T-helper 17 cell (primary cell): ENCODE measurements around the gene XYLT1. TPM values are rescaled to one million over a fixed set of nuclear protein-coding genes. Genes with fewer than 3 reads are reported as not detected.
A peak's percentile ranks its signal among the peaks of the same experiment; 100 is the strongest.

Experiments
- ATAC-seq: fragments of 150-1000 bp; cut with Tn5 transposase; 2 replicates; pipeline ENCODE4 v1.10.0; 2021; ENCODE audit warnings: mild to moderate bottlenecking, moderate library complexity
- DNase-seq, 3 donors: peaks; one replicate each; pipeline versions ENCODE4 v3.0.0 to v3.0.0-alpha.2; 2020 to 2021
- H3K9me3 ChIP-seq: one replicate; pipeline ENCODE4 v1.7.0; 2013; ENCODE audit warnings: low read length, mild to moderate bottlenecking; ENCODE audit not compliant: control insufficient read depth, poor library complexity, severe bottlenecking
- H3K27ac Mint-ChIP-seq: one replicate; pipeline ENCODE4 v1.8.0; 2022; ENCODE audit warnings: mild to moderate bottlenecking, moderate library complexity, mixed read lengths
- H3K27me3 Mint-ChIP-seq: one replicate; pipeline ENCODE4 v1.8.0; 2022; ENCODE audit warnings: mixed read lengths
- H3K36me3 Mint-ChIP-seq: one replicate; pipeline ENCODE4 v1.8.0; 2022; ENCODE audit warnings: low read depth, mixed read lengths
- H3K4me1 Mint-ChIP-seq: one replicate; pipeline ENCODE4 v1.8.0; 2022; ENCODE audit warnings: mild to moderate bottlenecking, mixed read lengths
- H3K4me3 Mint-ChIP-seq: one replicate; pipeline ENCODE4 v1.8.0; 2022; ENCODE audit warnings: mild to moderate bottlenecking, moderate library complexity, mixed read lengths
- total RNA-seq, 4 donors: library from RNA in 2 of 4; stranded (reverse) in 2 of 4; gene quantifications; one replicate each; pipeline ENCODE4 v1.2.3 and lab custom pipeline; 2022 to 2026

XYLT1 gene
- total RNA-seq, 2 donors from 2014 or later = 33.8 to 57.3 TPM

DNA sequence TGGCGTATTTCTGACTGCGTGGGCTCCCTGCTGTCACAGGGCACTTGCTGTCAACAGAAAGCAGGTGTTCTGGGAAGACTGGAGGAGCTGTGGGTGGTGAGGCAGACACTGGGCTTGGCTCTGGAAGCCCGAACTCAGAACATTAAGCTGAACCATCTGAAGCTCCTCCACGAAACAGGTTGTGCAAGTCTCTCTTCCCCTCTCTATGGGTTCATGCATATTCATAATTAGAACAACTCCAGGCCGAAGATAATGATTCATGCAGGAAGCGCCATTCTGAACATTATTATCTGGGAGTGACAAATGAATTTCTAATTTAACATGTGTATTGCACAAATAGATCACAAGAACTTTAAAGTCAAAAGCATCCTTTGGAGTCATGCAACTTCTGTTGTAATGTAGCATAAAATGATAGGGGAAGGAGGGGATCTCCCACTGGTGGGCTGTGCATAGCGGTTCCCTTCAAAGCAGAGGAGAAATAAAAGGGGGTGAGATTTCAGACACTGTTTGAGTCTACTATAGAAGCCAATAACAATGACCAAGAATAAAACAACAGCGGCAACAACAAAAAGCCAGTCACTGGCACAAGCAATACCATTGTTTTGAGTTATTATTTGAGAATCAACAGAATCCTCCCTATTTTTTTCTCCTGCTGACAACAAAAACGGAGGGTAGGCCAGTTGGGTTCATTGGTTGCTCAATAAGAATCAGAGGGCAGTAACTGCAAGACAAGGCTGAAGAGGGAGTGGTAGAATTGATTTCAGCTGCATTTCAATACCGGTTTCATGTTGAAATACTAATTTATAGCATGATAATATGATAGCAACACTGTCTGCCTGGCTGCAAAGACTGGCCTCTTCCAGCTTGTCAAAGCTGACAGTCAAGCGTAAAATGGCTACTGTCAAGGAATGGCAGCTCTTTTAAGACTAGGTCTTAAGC, 407.3 kb downstream of the XYLT1 start:
- ATAC-seq = no peak
- H3K9me3 ChIP-seq = no peaks in the 10 kb centered on the region
- Mint-ChIP-seq H3K4me3 (no peak overlapping the region), H3K27me3 (no peaks in the 10 kb centered on the region), H3K4me1 (peaks cover 6% of the 10 kb centered on the region), H3K27ac (no peak overlapping the region), H3K36me3 (peaks cover 2% of the 10 kb centered on the region)
- DNase-seq = no peak

DNA sequence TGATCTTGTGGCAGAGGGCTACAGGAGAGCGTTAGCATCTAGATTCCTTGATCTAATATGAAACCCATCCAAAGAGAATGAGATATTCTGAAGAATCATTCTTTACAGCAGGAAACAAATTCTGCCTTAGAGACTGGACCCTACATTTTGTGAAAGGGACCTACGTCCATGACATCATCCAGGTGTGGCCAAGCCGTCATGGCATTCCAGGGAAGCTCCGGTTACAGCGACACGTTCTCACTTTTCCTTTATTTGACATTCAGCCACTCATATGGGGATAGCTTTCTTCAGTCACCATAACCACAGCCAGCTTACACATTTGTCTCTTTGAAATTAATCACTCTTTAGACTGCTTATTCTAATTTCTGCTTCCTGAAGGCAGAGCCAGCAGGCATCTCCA, 408.1 kb downstream of the XYLT1 start:
- Mint-ChIP-seq H3K36me3 (peaks cover 2% of the 10 kb centered on the region), H3K27me3 (no peaks in the 10 kb centered on the region), H3K4me3 (no peak overlapping the region), H3K4me1 (peaks cover 6% of the 10 kb centered on the region), H3K27ac (no peak overlapping the region)
- no peak for DNase-seq
- no peak for ATAC-seq
- H3K9me3 ChIP-seq = no peaks in the 10 kb centered on the region

DNA sequence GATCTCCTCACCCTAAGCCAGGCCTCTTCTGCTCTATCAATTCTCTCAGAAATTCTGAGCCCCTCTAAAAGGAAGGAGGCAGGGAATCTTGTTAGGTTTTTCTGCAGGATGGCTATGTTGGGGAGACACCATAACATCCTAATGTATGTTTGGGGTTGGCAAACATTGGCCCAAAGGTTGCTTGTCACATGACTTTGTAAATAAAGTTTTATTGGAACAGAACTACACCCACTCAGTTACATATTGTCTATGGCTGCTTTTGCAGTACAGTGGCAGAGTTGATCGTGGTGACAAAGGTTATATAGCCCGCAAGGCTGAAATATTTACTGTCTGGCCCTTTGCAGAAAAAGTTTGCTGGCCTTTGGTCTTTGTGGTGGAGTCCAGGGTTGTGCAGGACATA, 409.4 kb downstream of the XYLT1 start:
- no peaks in the 10 kb centered on the region for H3K27me3 Mint-ChIP-seq
- no peak overlapping the region for H3K4me3 Mint-ChIP-seq
- no peak overlapping the region for H3K27ac Mint-ChIP-seq
- H3K36me3 Mint-ChIP-seq = peaks cover 2% of the 10 kb centered on the region
- H3K9me3 ChIP-seq = no peaks in the 10 kb centered on the region
- ATAC-seq = no peak
- peaks cover 4% of the 10 kb centered on the region for H3K4me1 Mint-ChIP-seq
- no peak for DNase-seq

DNA sequence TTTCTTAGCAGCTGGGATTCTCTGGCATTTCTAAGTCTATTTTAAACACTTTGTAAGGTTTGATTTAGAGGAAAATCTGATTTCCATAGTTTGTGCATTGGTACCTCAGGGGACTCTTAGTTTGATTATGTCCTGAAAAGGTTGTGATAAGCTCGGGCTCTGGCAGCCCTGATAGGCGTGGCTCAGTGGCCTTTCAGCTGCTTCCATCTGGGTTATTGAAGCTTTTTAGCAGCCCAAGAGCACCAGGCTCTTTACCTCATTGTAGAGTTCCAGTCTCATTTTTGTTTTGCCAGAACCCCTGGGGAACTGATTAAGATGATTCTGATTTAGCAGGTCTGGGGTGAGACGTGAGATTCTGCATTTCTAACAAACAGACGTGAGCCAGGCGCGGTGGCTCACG, 412.3 kb downstream of the XYLT1 start:
- no peak for DNase-seq
- Mint-ChIP-seq H3K36me3 (no peaks in the 10 kb centered on the region), H3K4me1 (peaks cover 1% of the 10 kb centered on the region), H3K4me3 (peak overlapping the region; percentile 7), H3K27me3 (no peaks in the 10 kb centered on the region), H3K27ac (no peak overlapping the region)
- no peak for ATAC-seq
- no peaks in the 10 kb centered on the region for H3K9me3 ChIP-seq

DNA sequence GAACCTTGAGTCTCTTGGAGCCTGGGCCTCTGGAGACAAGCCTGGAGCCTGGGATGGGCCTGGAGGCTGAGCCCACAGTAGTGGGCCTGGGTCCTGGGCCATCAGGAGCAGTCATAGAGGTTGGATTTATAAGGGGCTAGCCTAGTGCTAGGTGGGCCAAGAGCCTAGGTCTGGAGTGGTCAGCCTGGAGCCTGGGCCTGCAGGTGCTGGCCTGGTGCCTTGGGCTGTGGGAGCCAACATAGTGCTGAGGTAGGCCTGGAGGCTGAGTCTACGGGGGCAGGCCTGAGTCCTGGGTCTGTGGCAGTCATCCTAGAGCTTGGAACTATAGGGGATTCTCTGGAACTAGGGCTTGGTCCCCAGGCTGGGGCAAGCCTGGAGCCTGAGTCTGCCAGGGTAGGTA, 414.1 kb downstream of the XYLT1 start:
- Mint-ChIP-seq H3K27me3 (no peaks in the 10 kb centered on the region), H3K4me1 (no peaks in the 10 kb centered on the region), H3K36me3 (no peaks in the 10 kb centered on the region), H3K4me3 (no peak overlapping the region), H3K27ac (no peak overlapping the region)
- DNase-seq = no peak
- H3K9me3 ChIP-seq = no peaks in the 10 kb centered on the region
- no peak for ATAC-seq

DNA sequence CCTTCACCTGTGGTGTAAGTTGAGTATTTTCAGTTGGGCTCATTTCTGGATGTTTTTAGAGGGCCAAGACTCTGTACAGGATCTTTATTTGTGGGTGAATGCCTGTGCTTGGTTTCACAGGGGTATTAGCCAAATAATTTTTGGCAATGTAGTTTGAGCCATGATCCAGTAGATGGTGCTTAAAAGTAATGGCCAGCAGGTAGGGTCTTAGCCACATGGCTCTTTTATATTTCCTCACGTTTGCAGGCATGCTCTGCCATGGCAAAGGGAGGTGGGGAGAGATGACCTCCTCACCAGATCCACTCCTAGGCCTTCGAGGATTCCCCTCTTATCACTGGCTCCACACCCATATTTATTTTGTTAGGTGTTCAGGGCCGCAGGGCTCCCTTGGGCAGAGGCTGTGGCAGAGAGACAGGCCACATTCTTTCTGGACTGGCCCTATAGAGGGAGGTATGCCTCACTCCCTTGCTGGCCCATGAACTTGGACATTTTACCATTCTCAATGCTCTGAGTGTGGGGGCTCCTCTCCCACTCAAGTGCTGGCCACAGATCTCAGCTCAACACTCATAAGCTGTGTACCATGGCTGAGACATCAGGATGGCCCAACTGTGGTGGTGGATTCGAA, 417.1 kb downstream of the XYLT1 start:
- no peaks in the 10 kb centered on the region for H3K27me3 Mint-ChIP-seq

More for the DNA sequence above, 417.1 kb downstream of the XYLT1 start:
- ATAC-seq (no peak), DNase-seq (no peak)
- Mint-ChIP-seq H3K4me1 (no peaks in the 10 kb centered on the region), H3K4me3 (no peak overlapping the region), H3K36me3 (no peaks in the 10 kb centered on the region), H3K27ac (no peak overlapping the region)
- no peaks in the 10 kb centered on the region for H3K9me3 ChIP-seq
